Astrocyte (in vitro differentiated cells and primary cell): ENCODE results near the gene APP. TPM values are rescaled to one million over a fixed set of nuclear protein-coding genes. Genes with fewer than 3 reads are reported as not detected.

Source experiments
- DNase-seq: peaks from one replicate; pipeline ENCODE4 v3.0.0-alpha.2; 2010; ENCODE audit warnings: low read depth
- FAIRE-seq: peaks from 2 replicates; lab custom pipeline; 2011; peaks lifted over from hg19 to GRCh38; lab: Jason Lieb, UNC
- H2AFZ ChIP-seq: 2 replicates; pipeline ENCODE4 v1.6.0; 2012; ENCODE audit warnings: low read depth, low read length, inconsistent platforms
- H3K27ac ChIP-seq: 2 replicates; pipeline ENCODE4 v1.5.1; 2011; ENCODE audit warnings: low read depth, low read length, inconsistent platforms
- H3K27me3 ChIP-seq: 2 replicates; pipeline ENCODE4 v1.6.0; 2011; ENCODE audit warnings: low read length, inconsistent platforms; ENCODE audit not compliant: insufficient read depth
- H3K36me3 ChIP-seq: 2 replicates; pipeline ENCODE4 v1.5.1; 2011; ENCODE audit warnings: low read length, inconsistent platforms; ENCODE audit not compliant: insufficient read depth
- H3K4me1 ChIP-seq: 2 replicates; pipeline ENCODE4 v1.5.1; 2011; ENCODE audit warnings: low read length, inconsistent platforms; ENCODE audit not compliant: insufficient read depth
- H3K4me2 ChIP-seq: 2 replicates; pipeline ENCODE4 v1.6.0; 2012; ENCODE audit warnings: low read length, inconsistent platforms
- H3K4me3 ChIP-seq: 2 replicates; pipeline ENCODE4 v1.5.1; 2011; ENCODE audit warnings: low read depth, mild to moderate bottlenecking, low read length, inconsistent platforms; ENCODE audit not compliant: insufficient read depth
- H3K79me2 ChIP-seq: 2 replicates; pipeline ENCODE4 v1.6.0; 2012; ENCODE audit warnings: mild to moderate bottlenecking, low read length, inconsistent platforms; ENCODE audit not compliant: insufficient read depth
- H3K9ac ChIP-seq: 2 replicates; pipeline ENCODE4 v1.6.0; 2012; ENCODE audit warnings: mild to moderate bottlenecking, low read length, inconsistent platforms
- H3K9me3 ChIP-seq: 2 replicates; pipeline ENCODE4 v1.5.1; 2012; ENCODE audit warnings: low read depth, mild to moderate bottlenecking, low read length, inconsistent platforms; ENCODE audit not compliant: insufficient read depth
- H4K20me1 ChIP-seq: 2 replicates; pipeline ENCODE4 v1.6.0; 2012; ENCODE audit warnings: low read length, inconsistent platforms; ENCODE audit not compliant: insufficient read depth
- H3K27ac Mint-ChIP-seq: one replicate; pipeline ENCODE4 v1.8.0; 2021; ENCODE audit warnings: mild to moderate bottlenecking, mixed read lengths; ENCODE audit not compliant: unreplicated experiment
- H3K27me3 Mint-ChIP-seq: one replicate; pipeline ENCODE4 v1.8.0; 2021; ENCODE audit warnings: low read depth, mixed read lengths; ENCODE audit not compliant: unreplicated experiment
- H3K36me3 Mint-ChIP-seq: one replicate; pipeline ENCODE4 v1.8.0; 2021; ENCODE audit warnings: low read depth, mixed read lengths; ENCODE audit not compliant: unreplicated experiment
- H3K4me1 Mint-ChIP-seq: one replicate; pipeline ENCODE4 v1.8.0; 2021; ENCODE audit warnings: low read depth, mixed read lengths; ENCODE audit not compliant: unreplicated experiment
- H3K4me3 Mint-ChIP-seq: one replicate; pipeline ENCODE4 v1.8.0; 2021; ENCODE audit warnings: mild to moderate bottlenecking, moderate library complexity, mixed read lengths; ENCODE audit not compliant: unreplicated experiment
- H3K9me3 Mint-ChIP-seq: one replicate; pipeline ENCODE4 v1.8.0; 2021; ENCODE audit warnings: mild to moderate bottlenecking, mixed read lengths; ENCODE audit not compliant: unreplicated experiment
- CTCF ChIP-seq: IDR thresholded peaks from 2 replicates; pipeline ENCODE4 v1.5.1; 2011; ENCODE audit warnings: low read depth, mild to moderate bottlenecking, inconsistent platforms, low read length, moderate library complexity; ENCODE audit not compliant: insufficient read depth
- EZH2 ChIP-seq: IDR thresholded peaks from 2 replicates; pipeline ENCODE4 v1.6.1; 2012; ENCODE audit warnings: mild to moderate bottlenecking, low read length, inconsistent platforms; ENCODE audit not compliant: insufficient read depth
- total RNA-seq: library from RNA; stranded (reverse); gene quantifications from 2 replicates; pipeline ENCODE4 v1.2.1, GENCODE V29; 2021

The APP gene
- total RNA-seq, 1 donor from 2014 or later: 823 TPM

GRCh38 chr21:26001356-26001755 lies 169.2 kb downstream of the APP start:
- peaks cover 14% of the 10 kb centered on the region for H3K79me2 ChIP-seq
- H3K4me1 Mint-ChIP-seq: no peaks in the 10 kb centered on the region
- DNase-seq (no peak), FAIRE-seq (no peak)
- no peaks in the 10 kb centered on the region for H3K27me3 Mint-ChIP-seq
- no peaks in the 10 kb centered on the region for H3K9me3 ChIP-seq
- H3K4me3 Mint-ChIP-seq: no peak overlapping the region
- H2AFZ ChIP-seq: no peak overlapping the region
- H3K36me3 ChIP-seq: peaks cover 4% of the 10 kb centered on the region
- no peaks in the 10 kb centered on the region for H3K9me3 Mint-ChIP-seq
- peaks cover 17% of the 10 kb centered on the region for H4K20me1 ChIP-seq
- no peaks in the 10 kb centered on the region for H3K27me3 ChIP-seq
- H3K4me2 ChIP-seq: no peak overlapping the region
- H3K9ac ChIP-seq: no peak overlapping the region
- H3K27ac Mint-ChIP-seq: no peak overlapping the region
- TF ChIP-seq EZH2 (no peak), CTCF (no peak)
- no peak overlapping the region for H3K4me3 ChIP-seq
- H3K4me1 ChIP-seq: no peaks in the 10 kb centered on the region
- H3K27ac ChIP-seq: no peak overlapping the region
- H3K36me3 Mint-ChIP-seq: peaks cover 4% of the 10 kb centered on the region

DNA sequence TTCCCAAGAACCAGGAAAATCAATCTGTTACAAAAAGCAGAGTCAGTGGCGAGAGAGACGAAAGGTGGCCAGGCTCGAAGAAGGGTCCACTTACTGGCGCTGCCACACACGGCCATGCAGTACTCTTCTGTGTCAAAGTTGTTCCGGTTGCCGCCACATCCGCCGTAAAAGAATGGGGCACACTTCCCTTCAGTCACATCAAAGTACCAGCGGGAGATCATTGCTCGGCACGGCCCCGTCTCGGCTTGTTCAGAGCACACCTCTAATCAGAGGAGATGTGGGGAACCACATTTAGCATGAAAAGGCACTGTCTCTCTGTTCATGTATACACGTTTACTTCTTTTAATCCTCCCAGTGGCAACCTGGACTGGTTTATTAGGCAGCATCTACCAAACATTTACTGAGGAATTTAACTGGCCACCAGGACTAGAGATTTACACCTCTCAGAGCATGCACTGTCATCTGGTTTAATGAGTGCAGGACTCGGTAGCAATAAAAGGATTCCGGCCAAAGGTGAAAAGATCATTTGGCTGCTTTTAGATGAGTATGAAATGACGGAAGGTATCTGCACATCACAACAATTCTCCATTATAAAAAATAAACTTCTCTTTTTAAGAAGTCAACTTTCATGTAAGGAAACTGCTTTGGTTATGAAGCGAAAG lies 170.5 kb downstream of the APP start:
- H3K27me3 Mint-ChIP-seq: no peaks in the 10 kb centered on the region
- no peaks in the 10 kb centered on the region for H3K27me3 ChIP-seq
- no peak overlapping the region for H3K27ac Mint-ChIP-seq
- H3K4me3 ChIP-seq: no peak overlapping the region
- H3K27ac ChIP-seq: no peak overlapping the region
- H3K4me1 ChIP-seq: no peaks in the 10 kb centered on the region
- H2AFZ ChIP-seq: no peak overlapping the region
- H3K79me2 ChIP-seq: peaks cover 11% of the 10 kb centered on the region
- H3K9me3 Mint-ChIP-seq: no peaks in the 10 kb centered on the region
- H3K36me3 Mint-ChIP-seq: peaks cover 4% of the 10 kb centered on the region
- TF ChIP-seq CTCF: no peak
- no peak for TF ChIP-seq EZH2
- no peaks in the 10 kb centered on the region for H3K4me1 Mint-ChIP-seq
- no peak overlapping the region for H3K4me2 ChIP-seq
- peaks cover 17% of the 10 kb centered on the region for H4K20me1 ChIP-seq
- H3K36me3 ChIP-seq: peaks cover 4% of the 10 kb centered on the region
- FAIRE-seq: no peak
- H3K4me3 Mint-ChIP-seq: no peak overlapping the region
- no peak overlapping the region for H3K9ac ChIP-seq
- no peak for DNase-seq
- H3K9me3 ChIP-seq: no peaks in the 10 kb centered on the region

DNA sequence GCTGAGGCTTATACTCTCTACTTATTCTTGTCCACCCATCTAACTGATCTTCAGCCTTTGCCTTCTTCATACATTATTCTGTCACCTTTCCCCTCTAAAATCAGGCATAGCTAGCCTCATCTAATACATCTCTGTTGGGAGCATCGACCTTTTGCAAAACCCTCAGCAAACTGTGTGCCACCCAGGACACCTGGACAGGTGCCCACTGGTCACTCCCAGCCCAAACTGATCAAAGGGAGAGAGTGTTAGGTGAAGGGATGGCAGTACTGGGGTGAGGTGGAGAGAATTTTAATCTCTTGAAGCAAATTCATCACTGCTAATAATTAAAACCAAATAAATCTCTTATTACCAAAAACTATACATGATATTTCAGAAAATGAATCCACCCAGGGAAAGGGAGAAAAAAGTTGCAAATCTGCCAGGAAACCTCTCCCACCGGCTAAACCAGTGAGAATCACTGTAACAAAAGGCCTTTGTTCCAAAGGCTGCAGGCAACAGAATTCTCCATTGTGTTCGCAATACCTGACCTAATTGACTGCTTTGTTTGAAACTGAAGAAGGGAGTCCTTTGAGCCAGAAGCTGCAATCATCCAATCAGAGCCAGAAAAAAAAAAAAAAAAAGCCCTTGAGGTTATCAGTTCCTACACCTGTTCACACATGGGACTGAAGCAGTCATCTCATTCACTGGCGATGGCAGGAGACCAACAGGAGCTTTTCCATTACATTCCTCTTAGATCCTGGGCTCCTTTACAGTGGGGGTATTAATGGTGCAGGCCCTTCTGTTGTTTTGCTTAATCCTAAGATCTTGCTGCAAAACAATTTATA lies 172.6 kb downstream of the APP start:
- no peak overlapping the region for H3K27ac Mint-ChIP-seq
- H3K4me2 ChIP-seq: no peak overlapping the region
- H3K36me3 Mint-ChIP-seq: no peaks in the 10 kb centered on the region
- peaks cover 11% of the 10 kb centered on the region for H3K79me2 ChIP-seq
- peaks cover 4% of the 10 kb centered on the region for H3K36me3 ChIP-seq
- H2AFZ ChIP-seq: no peak overlapping the region
- H3K27me3 Mint-ChIP-seq: no peaks in the 10 kb centered on the region
- no peak overlapping the region for H3K27ac ChIP-seq
- no peak overlapping the region for H3K4me3 ChIP-seq
- no peaks in the 10 kb centered on the region for H3K27me3 ChIP-seq
- FAIRE-seq (no peak), DNase-seq (no peak)
- peaks cover 13% of the 10 kb centered on the region for H4K20me1 ChIP-seq
- H3K4me3 Mint-ChIP-seq: no peak overlapping the region
- no peaks in the 10 kb centered on the region for H3K4me1 Mint-ChIP-seq
- H3K9me3 ChIP-seq: no peaks in the 10 kb centered on the region
- no peaks in the 10 kb centered on the region for H3K4me1 ChIP-seq
- H3K9me3 Mint-ChIP-seq: no peaks in the 10 kb centered on the region
- no peak overlapping the region for H3K9ac ChIP-seq
- TF ChIP-seq CTCF: no peak
- no peak for TF ChIP-seq EZH2
